ENCODE data around the gene SPATA13.
"Not testable (repeated sequence)": the region's sequence is repeated elsewhere in the genome, so short reads cannot be mapped to it uniquely, and the experiment has no call there.

Gene SPATA13

GRCh38 chr13:24327598-24327997, 167.1 kb downstream of the SPATA13 start:
- DNase-seq = not testable (repeated sequence)

- no peak for DNase-seq
Measured at GRCh38 chr13:24328145-24328544, 167.6 kb downstream of the SPATA13 start.

- DNase-seq = no peak
Measured at GRCh38 chr13:24338721-24339120, 178.2 kb downstream of the SPATA13 start.

- DNase-seq = no peak
Measured at GRCh38 chr13:24339937-24340607, 179.6 kb downstream of the SPATA13 start.

DNA sequence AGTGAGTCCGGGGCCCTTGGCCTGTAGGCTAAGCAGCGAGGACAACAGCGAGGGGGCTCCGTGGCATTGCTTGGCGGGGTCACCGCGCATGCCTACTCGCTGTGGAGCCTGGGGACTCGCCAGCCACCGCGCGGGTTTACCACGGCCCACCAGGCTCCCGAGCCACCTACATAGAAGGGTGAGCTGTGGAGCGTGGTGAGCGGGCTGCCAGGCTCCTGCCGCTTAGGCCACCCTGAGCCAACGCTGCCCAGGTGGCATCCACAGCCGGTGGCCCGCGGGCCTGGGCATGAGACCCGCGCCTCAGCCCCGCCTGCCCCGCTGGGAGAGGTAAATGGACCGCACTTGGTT, 180.1 kb downstream of the SPATA13 start:
- no peak for DNase-seq

- DNase-seq = no peak
Measured at GRCh38 chr13:24341439-24341838, 180.9 kb downstream of the SPATA13 start.

GRCh38 chr13:24348385-24348784, 187.9 kb downstream of the SPATA13 start:
- DNase-seq = no peak

DNA sequence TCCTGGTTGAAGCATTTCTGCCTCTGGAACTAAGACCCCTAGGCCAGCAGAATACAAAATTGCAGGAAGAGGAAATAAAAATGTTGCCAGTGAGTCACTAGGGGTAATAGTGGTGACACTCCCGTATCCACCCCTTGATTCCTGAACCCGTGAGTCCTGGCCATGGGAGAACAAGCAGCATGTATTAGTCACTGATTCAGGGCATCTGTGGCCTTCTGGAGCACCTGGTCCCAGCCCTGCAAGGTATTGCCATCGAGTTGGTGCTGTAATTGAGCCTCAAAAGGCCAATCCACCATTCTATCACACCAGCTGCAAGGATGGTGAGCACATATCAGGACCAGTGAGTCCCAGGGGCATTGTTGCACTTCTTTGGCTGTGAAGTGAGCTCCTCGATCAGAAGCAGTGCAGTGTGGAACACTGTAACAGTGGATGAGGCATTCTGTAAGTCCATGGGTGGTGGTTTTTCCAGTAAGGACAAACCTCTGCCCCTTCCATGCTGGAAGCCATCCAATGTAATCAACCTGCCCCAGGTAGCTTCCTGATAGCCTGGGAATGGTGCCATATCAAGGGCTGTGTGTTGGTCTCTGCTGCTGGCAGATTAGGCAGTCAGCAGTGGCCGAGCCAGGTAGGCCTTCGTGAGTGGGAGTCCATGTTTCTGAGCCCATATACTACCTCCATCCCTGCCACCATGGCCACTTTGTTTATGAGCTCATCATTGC, 188.4 kb downstream of the SPATA13 start:
- no peak for DNase-seq

DNA sequence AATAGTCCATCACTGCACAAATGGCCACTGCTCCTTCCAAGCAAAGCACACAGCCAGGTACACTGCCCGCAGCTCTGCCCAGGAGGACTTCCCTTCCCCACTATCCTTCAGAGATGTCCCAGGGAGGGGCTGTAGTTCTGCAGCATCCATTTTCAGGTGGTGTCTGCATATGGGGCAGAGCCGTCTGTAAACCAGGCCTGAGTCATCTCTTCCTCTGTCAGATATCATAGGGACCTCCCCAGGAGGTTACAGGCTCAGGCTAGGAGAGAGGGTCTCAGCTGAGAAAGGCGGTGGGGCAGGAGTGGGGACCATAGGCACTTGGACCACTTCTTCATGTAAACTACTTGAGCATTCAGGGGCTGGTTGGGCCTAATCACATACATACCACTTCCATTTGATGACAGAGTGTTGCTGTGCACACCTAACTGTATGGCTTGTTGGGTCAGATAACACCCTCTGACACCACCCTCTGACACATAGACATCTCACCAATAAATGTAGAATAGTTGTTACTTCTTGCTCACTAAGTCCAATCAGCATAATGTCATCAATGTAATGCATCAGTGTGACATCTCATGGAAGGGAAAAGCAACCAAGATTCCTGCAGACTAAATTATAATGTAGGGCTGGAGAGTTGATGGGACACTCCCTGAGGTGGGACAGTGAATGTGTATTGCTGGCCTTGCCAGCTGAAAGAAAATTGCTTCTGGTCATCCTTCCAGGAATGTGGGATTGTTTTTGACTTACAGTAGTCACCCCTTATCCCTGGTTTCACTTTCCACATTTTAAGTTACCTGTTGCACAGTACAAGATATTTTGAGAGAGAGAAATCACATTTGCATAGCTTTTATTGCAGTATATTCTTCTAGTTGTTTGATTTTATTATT, 189.5 kb downstream of the SPATA13 start:
- not testable (repeated sequence) for DNase-seq

- DNase-seq = no peak
Measured at GRCh38 chr13:24351423-24351822, 190.9 kb downstream of the SPATA13 start.

- no peak for DNase-seq
Measured at GRCh38 chr13:24353736-24354135, 193.2 kb downstream of the SPATA13 start.

DNA sequence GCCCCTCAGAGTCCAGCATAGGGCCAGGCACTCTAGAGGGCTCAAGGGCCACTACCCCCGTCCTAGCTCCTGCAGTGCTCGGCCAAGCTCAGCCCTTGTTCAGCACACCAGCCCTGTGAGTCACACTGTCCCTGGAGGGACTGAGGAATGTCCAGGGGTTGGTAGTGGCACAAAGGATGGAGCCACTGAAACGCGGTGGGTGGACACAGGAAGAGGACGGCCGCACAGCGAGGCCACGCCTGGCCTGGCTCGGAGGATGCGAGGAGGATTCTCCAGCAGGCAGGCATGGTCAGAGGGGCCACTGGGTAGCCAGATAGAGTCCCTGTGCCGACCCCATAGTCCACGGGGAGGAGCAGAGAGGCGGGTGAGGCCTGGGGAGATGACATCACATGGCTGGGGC, 194.6 kb downstream of the SPATA13 start:
- DNase-seq = no peak

DNA sequence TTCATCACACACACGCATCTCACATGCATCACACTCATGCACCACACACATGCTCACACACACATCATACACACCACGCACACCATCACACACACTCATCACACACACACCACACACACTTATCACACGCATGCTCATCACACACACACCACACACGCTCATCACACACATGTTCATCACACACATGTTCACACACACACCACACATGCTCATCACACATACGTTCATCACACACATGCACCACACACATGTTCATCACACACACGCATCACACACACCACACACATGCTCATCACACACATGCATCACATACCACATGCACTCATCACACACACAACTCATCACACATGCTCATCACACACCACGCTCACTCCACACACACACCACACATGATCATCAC, 195.8 kb downstream of the SPATA13 start:
- no peak for DNase-seq

Measured in NCI-H187 treated with DMSO at 0.1 percent for 48 hours (cell line).